Neural crest cell (in vitro differentiated cells): ENCODE results near the gene COL24A1. TPM values are rescaled to one million over a fixed set of nuclear protein-coding genes. Genes with fewer than 3 reads are reported as not detected.

Experiments
- DNase-seq: peaks from one replicate; pipeline ENCODE4 v3.0.0; 2021; ENCODE audit warnings: low read depth, mixed read lengths, low spot score
- H3K27ac Mint-ChIP-seq: one replicate; pipeline ENCODE4 v1.8.0; 2021; ENCODE audit warnings: mild to moderate bottlenecking, mixed read lengths; ENCODE audit not compliant: unreplicated experiment
- H3K27me3 Mint-ChIP-seq: 2 replicates; pipeline ENCODE4 v1.8.0; 2021; ENCODE audit warnings: low read depth, mild to moderate bottlenecking, mixed read lengths
- H3K36me3 Mint-ChIP-seq: 2 replicates; pipeline ENCODE4 v1.8.0; 2021; ENCODE audit warnings: low read depth, mild to moderate bottlenecking, mixed read lengths
- H3K4me1 Mint-ChIP-seq: 2 replicates; pipeline ENCODE4 v1.8.0; 2021; ENCODE audit warnings: mixed read lengths
- H3K4me3 Mint-ChIP-seq: one replicate; pipeline ENCODE4 v1.8.0; 2021; ENCODE audit warnings: mild to moderate bottlenecking, mixed read lengths
- H3K9me3 Mint-ChIP-seq: 2 replicates; pipeline ENCODE4 v1.8.0; 2021; ENCODE audit warnings: mixed read lengths
- total RNA-seq: library from RNA; stranded (reverse); gene quantifications from 2 replicates; pipeline ENCODE4 v1.2.1, GENCODE V29; 2021
- TF ChIP-seq, protein P1 (sequence below): fragments of 200-600 bp; sonication (generic); conservative IDR thresholded peaks from 2 replicates; pipeline ENCODE4 v1.5.0; 2021; ENCODE audit warnings: antibody characterized with exemption, mild to moderate bottlenecking

Gene COL24A1
- total RNA-seq, 1 donor from 2014 or later = 0.35 TPM

DNA sequence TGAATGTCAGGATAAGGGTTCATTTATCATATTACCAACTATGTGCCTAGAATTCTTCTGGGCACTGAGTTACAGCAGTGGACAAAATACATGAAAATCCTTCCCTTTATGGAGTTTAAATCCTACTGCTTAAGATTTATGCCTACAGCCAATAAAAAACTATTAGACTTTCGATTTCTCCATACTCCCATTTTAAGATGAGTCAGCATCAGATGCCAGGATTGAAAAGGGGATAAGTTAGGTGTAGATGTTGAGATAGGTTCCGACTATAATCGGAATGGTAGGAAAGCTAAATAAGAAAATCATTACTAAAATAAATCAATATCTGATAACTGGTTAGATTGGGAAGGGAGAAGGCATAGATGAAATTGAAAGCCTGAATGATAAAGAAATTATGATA lies 3.2 kb upstream of the COL24A1 start:
- Mint-ChIP-seq H3K36me3 (no peaks in the 10 kb centered on the region), H3K4me3 (no peak overlapping the region), H3K27me3 (peaks cover 61% of the 10 kb centered on the region), H3K9me3 (no peaks in the 10 kb centered on the region), H3K27ac (no peak overlapping the region), H3K4me1 (peaks cover 19% of the 10 kb centered on the region)
- TF ChIP-seq, protein P1, sequence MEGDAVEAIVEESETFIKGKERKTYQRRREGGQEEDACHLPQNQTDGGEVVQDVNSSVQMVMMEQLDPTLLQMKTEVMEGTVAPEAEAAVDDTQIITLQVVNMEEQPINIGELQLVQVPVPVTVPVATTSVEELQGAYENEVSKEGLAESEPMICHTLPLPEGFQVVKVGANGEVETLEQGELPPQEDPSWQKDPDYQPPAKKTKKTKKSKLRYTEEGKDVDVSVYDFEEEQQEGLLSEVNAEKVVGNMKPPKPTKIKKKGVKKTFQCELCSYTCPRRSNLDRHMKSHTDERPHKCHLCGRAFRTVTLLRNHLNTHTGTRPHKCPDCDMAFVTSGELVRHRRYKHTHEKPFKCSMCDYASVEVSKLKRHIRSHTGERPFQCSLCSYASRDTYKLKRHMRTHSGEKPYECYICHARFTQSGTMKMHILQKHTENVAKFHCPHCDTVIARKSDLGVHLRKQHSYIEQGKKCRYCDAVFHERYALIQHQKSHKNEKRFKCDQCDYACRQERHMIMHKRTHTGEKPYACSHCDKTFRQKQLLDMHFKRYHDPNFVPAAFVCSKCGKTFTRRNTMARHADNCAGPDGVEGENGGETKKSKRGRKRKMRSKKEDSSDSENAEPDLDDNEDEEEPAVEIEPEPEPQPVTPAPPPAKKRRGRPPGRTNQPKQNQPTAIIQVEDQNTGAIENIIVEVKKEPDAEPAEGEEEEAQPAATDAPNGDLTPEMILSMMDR = no peak
- DNase-seq = no peak

DNA sequence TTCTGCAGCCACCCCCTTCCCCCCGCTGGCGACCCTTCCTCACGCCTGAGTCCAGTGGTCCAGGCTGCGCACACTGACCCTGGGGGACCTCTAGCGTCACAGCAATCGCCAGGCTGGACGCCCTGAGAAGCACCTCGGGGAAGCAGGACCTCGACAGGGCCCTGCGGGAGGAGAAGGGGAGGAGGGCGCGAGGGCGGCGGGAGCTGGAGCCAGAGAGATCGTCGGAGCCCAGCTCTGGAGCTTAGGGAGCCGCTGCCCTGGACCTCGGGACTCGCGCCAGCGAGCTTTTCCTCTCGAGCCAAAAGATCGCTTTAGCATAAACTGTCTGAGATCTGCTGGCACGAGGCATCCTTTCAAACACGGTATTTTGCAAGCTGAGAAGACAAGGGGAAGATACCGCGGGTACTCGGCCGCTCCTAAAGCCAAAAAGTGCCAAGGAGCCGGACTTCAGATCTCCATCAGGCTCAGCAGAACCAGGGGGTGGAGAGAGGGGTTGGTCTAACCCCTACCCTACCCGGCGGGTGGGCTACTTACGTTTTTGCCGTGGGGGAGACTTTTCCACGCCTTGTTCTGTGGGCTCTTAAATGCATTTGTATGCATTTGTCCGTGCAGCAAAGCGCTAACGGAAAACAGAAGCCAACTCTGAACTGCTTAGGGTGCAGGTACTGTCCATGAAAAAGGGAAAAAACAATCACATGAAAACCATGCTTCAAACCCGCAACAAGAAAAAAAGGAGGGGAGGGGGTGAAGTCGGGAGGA lies 586 bp downstream of the COL24A1 start:
- H3K9me3 Mint-ChIP-seq = no peaks in the 10 kb centered on the region
- peak overlapping the region; percentile 79 for H3K4me3 Mint-ChIP-seq
- peak; percentile 17 for DNase-seq
- no peaks in the 10 kb centered on the region for H3K36me3 Mint-ChIP-seq
- TF ChIP-seq, protein P1 = no peak
- H3K27me3 Mint-ChIP-seq = peaks cover 85% of the 10 kb centered on the region
- H3K4me1 Mint-ChIP-seq = peaks cover 20% of the 10 kb centered on the region
- H3K27ac Mint-ChIP-seq = no peak overlapping the region

DNA sequence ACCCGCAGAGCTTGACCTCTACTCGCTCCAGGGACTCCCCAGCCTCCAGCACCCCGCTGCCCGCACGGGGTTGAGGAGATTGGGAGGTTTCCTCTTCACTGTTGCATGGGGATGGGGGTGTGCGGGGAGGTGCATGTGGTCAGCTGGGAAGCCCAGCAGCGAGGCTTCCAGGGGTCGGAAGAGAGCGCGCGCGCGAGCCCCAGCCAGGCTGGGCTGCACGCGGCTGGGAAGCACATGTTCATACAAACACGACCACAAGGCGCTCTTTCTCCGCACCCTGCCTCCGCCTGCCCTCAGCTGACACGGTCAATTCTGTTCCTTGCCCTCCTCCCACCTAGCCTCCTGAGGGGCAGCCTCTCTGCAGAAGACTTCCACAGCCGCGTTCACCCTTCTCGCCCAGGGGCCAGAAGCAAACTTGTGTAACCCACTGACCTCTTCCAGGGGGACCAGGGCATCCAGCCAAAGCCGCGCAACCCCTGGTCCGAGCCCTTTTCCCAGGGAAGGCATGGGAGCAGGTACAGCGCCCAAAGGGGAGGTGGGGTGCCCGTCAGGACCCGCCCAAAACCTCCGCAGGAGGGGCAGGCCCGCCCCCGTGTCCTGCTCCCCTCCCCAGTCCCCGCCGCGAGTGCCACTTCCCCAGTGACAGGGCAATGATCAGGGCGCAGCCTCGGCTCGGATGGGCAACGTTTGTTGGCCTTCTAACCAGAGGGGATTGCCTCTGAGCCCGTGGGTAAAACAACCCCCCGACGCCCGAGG lies 1.3 kb downstream of the COL24A1 start:
- Mint-ChIP-seq H3K4me1 (peaks cover 20% of the 10 kb centered on the region), H3K27ac (no peak overlapping the region), H3K36me3 (no peaks in the 10 kb centered on the region), H3K27me3 (peaks cover 85% of the 10 kb centered on the region), H3K9me3 (no peaks in the 10 kb centered on the region), H3K4me3 (peak overlapping the region; percentile 69)
- DNase-seq = peak; percentile 14
- TF ChIP-seq, protein P1 = no peak

DNA sequence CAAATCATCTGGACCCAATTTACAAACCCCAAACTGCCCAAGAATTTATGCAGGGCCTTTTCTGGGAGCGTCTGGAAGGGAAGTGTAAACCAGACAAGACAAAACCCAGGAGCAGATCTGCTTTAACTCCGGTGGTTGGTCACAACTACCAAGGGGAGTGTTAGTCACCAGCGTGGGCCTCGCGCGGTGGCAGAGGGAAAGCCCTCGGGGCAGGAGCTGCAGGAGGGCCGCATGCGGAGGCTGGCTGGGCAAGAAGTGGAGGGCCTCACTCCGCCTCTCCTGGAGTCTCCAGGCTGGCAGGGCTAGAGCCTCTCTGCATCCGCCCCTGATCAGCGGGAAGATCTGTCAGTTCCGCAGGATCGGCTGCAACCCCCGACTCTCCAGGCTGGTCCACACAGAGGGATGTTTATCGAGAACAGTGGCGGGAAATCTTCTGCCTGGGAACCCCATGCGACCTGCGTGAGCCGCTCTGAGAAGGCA lies 2.0 kb downstream of the COL24A1 start:
- H3K4me1 Mint-ChIP-seq = peaks cover 20% of the 10 kb centered on the region
- TF ChIP-seq, protein P1 = no peak
- H3K27me3 Mint-ChIP-seq = peaks cover 81% of the 10 kb centered on the region
- no peaks in the 10 kb centered on the region for H3K9me3 Mint-ChIP-seq
- DNase-seq = peak; percentile 8
- no peak overlapping the region for H3K27ac Mint-ChIP-seq
- H3K36me3 Mint-ChIP-seq = no peaks in the 10 kb centered on the region
- peak overlapping the region; percentile 69 for H3K4me3 Mint-ChIP-seq

DNA sequence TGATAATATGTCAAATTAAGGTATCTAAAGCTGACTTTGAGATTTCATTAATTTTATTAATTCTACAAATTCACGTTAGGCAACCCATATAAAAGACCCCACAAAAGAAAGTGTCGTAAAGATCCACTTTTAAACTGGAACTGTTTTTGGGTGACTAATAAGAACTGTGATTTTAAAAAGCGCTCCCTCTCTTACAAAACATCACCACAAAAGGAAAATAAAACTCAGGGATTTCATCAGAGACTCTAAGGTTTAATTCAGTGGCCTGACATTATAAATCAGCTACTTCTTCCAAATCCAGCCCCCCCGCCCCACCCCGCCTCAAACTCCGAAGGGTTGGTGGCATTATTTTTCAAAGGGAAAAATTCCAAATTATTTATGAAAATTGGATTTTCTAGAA lies 2.7 kb downstream of the COL24A1 start:
- peaks cover 20% of the 10 kb centered on the region for H3K4me1 Mint-ChIP-seq
- H3K4me3 Mint-ChIP-seq = no peak overlapping the region
- no peaks in the 10 kb centered on the region for H3K9me3 Mint-ChIP-seq
- H3K36me3 Mint-ChIP-seq = no peaks in the 10 kb centered on the region
- no peak overlapping the region for H3K27ac Mint-ChIP-seq
- TF ChIP-seq, protein P1 = no peak
- DNase-seq = no peak
- H3K27me3 Mint-ChIP-seq = peaks cover 81% of the 10 kb centered on the region
